ENCODE data around the gene RAB12. TPM values are rescaled to one million over a fixed set of nuclear protein-coding genes. Genes with fewer than 3 reads are reported as not detected.

The RAB12 gene
- total and polyA plus RNA-seq, 2 of the 13 experiments (the other 11 are each of a cell fraction or from before 2014, with no cell fraction given), result 9.5 to 25.3 TPM

DNA sequence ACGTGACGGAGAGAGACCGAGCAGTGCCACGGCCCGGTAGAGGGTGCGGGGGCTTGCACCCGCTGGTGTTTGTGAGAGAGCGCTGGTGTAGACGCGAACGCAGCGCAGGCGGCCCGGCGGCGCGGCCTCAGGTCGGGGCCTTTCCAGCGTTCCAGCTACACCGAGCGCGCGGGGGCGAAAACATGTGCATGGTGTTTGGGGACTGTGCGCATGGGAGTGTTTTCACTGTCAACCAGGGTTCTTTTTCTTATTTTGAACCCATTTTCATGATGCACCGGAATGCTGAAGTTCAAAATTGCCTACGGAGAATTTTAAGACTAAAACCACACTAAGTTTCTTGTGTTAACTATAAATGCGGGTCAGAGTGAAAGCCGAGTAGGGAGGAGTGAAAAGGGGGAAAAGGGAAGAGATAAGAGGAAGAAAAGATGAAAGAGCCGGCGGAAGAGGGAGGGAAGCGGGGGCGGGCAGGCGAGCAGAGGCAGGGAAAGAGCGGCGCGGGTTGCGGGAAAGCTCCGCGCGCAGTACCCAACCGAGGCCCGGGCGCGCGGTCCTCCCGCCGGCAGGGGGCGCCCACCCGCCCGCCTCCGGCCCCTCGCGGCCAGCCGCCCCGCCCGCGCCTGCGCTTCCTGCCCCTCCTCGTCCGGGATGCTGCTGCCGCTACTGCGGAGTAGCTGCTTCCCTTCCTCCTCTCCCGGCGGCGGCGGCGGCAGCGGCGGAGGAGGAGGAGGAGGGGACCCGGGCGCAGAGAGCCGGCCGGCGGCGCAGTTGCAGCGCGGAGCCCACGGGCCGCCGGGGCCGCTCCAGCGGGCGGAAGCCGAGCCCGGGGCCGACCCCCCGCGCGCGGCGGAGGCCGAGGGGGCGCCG lies at the start of gene RAB12 (continued):
- TF ChIP-seq, protein P1, sequence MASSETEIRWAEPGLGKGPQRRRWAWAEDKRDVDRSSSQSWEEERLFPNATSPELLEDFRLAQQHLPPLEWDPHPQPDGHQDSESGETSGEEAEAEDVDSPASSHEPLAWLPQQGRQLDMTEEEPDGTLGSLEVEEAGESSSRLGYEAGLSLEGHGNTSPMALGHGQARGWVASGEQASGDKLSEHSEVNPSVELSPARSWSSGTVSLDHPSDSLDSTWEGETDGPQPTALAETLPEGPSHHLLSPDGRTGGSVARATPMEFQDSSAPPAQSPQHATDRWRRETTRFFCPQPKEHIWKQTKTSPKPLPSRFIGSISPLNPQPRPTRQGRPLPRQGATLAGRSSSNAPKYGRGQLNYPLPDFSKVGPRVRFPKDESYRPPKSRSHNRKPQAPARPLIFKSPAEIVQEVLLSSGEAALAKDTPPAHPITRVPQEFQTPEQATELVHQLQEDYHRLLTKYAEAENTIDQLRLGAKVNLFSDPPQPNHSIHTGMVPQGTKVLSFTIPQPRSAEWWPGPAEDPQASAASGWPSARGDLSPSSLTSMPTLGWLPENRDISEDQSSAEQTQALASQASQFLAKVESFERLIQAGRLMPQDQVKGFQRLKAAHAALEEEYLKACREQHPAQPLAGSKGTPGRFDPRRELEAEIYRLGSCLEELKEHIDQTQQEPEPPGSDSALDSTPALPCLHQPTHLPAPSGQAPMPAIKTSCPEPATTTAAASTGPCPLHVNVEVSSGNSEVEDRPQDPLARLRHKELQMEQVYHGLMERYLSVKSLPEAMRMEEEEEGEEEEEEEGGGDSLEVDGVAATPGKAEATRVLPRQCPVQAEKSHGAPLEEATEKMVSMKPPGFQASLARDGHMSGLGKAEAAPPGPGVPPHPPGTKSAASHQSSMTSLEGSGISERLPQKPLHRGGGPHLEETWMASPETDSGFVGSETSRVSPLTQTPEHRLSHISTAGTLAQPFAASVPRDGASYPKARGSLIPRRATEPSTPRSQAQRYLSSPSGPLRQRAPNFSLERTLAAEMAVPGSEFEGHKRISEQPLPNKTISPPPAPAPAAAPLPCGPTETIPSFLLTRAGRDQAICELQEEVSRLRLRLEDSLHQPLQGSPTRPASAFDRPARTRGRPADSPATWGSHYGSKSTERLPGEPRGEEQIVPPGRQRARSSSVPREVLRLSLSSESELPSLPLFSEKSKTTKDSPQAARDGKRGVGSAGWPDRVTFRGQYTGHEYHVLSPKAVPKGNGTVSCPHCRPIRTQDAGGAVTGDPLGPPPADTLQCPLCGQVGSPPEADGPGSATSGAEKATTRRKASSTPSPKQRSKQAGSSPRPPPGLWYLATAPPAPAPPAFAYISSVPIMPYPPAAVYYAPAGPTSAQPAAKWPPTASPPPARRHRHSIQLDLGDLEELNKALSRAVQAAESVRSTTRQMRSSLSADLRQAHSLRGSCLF (CRISPR knock-in tag; IDR thresholded peaks at IDR 0.05; ENCODE audit: borderline replicate concordance), result no peak
- TF ChIP-seq CBX5 (CRISPR knock-in tag; IDR thresholded peaks at IDR 0.05; ENCODE audit: borderline replicate concordance) (no peak), ZSCAN9 (CRISPR knock-in tag; IDR thresholded peaks at IDR 0.05; ENCODE audit: borderline replicate concordance) (no peak), RELA (CRISPR knock-in tag; IDR thresholded peaks at IDR 0.05) (no peak), HES4 (CRISPR knock-in tag; IDR thresholded peaks at IDR 0.05; ENCODE audit: borderline replicate concordance) (no peak), ZBTB7B (CRISPR knock-in tag; IDR thresholded peaks at IDR 0.05) (no peak), PCBP2 (optimal IDR thresholded peaks at IDR 0.05; ENCODE audit: low read depth, low read length, poor library complexity, severe bottlenecking) (no peak), ZSCAN30 (CRISPR knock-in tag; IDR thresholded peaks at IDR 0.05) (no peak), MTF1 (CRISPR knock-in tag; IDR thresholded peaks at IDR 0.05) (no peak), RARA (CRISPR knock-in tag; IDR thresholded peaks at IDR 0.05) (peak; percentile 11; the same call in 1 of the 2 replicates), ZNF230 (CRISPR knock-in tag; IDR thresholded peaks at IDR 0.05) (no peak), ZNF768 (CRISPR knock-in tag; IDR thresholded peaks at IDR 0.05) (no peak), STAT5B (CRISPR knock-in tag; IDR thresholded peaks at IDR 0.05) (no peak), HMGA1 (CRISPR knock-in tag; conservative IDR thresholded peaks at IDR 0.05) (no peak), AGO2 (optimal IDR thresholded peaks at IDR 0.05; ENCODE audit: low read depth, low read length) (no peak), ISL2 (CRISPR knock-in tag; IDR thresholded peaks at IDR 0.05) (no peak; the same call in 1 of the 2 replicates), ZNF720 (CRISPR knock-in tag; IDR thresholded peaks at IDR 0.05) (no peak)
- TF ChIP-seq, protein P2, sequence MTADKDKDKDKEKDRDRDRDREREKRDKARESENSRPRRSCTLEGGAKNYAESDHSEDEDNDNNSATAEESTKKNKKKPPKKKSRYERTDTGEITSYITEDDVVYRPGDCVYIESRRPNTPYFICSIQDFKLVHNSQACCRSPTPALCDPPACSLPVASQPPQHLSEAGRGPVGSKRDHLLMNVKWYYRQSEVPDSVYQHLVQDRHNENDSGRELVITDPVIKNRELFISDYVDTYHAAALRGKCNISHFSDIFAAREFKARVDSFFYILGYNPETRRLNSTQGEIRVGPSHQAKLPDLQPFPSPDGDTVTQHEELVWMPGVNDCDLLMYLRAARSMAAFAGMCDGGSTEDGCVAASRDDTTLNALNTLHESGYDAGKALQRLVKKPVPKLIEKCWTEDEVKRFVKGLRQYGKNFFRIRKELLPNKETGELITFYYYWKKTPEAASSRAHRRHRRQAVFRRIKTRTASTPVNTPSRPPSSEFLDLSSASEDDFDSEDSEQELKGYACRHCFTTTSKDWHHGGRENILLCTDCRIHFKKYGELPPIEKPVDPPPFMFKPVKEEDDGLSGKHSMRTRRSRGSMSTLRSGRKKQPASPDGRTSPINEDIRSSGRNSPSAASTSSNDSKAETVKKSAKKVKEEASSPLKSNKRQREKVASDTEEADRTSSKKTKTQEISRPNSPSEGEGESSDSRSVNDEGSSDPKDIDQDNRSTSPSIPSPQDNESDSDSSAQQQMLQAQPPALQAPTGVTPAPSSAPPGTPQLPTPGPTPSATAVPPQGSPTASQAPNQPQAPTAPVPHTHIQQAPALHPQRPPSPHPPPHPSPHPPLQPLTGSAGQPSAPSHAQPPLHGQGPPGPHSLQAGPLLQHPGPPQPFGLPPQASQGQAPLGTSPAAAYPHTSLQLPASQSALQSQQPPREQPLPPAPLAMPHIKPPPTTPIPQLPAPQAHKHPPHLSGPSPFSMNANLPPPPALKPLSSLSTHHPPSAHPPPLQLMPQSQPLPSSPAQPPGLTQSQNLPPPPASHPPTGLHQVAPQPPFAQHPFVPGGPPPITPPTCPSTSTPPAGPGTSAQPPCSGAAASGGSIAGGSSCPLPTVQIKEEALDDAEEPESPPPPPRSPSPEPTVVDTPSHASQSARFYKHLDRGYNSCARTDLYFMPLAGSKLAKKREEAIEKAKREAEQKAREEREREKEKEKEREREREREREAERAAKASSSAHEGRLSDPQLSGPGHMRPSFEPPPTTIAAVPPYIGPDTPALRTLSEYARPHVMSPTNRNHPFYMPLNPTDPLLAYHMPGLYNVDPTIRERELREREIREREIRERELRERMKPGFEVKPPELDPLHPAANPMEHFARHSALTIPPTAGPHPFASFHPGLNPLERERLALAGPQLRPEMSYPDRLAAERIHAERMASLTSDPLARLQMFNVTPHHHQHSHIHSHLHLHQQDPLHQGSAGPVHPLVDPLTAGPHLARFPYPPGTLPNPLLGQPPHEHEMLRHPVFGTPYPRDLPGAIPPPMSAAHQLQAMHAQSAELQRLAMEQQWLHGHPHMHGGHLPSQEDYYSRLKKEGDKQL (CRISPR knock-in tag; IDR thresholded peaks at IDR 0.05; ENCODE audit: low read depth), result no peak
- TF ChIP-seq, protein P3, sequence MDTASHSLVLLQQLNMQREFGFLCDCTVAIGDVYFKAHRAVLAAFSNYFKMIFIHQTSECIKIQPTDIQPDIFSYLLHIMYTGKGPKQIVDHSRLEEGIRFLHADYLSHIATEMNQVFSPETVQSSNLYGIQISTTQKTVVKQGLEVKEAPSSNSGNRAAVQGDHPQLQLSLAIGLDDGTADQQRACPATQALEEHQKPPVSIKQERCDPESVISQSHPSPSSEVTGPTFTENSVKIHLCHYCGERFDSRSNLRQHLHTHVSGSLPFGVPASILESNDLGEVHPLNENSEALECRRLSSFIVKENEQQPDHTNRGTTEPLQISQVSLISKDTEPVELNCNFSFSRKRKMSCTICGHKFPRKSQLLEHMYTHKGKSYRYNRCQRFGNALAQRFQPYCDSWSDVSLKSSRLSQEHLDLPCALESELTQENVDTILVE (CRISPR knock-in tag; IDR thresholded peaks at IDR 0.05), result peak; percentile 48; the same call in 1 of the 2 replicates

Data from HepG2 (cell line).